BLaER1 treated with 17β-estradiol and CSF1 and Interleukin-3, amounts not matched to agents 10 nM and 100 nM (cell line): Measurements from ENCODE around the gene TNS1.
A peak's percentile ranks its signal among the peaks of the same experiment; 100 is the strongest.

ENCODE experiments used
- H3K27ac ChIP-seq, 11 experiments: shearing (Covaris generic); formaldehyde crosslinking; 2 replicates each; pipeline ENCODE4 v1.8.1; 2022
- H3K27me3 ChIP-seq, 11 experiments: shearing (Covaris generic); formaldehyde crosslinking; 2 replicates each; pipeline ENCODE4 v1.8.1; 2022
- H3K36me3 ChIP-seq, 11 experiments: shearing (Covaris generic); formaldehyde crosslinking; 2 replicates each; pipeline ENCODE4 v1.8.1; 2022
- H3K4me1 ChIP-seq, 10 experiments: shearing (Covaris generic); formaldehyde crosslinking; 2 replicates each; pipeline ENCODE4 v1.8.1; 2022
- H3K4me2 ChIP-seq, 11 experiments: shearing (Covaris generic); formaldehyde crosslinking; 2 replicates each; pipeline ENCODE4 v1.8.1; 2022
- H3K4me3 ChIP-seq, 10 experiments: shearing (Covaris generic); formaldehyde crosslinking; 2 replicates each; pipeline ENCODE4 v1.8.1; 2022
- H3K9ac ChIP-seq, 11 experiments: shearing (Covaris generic); formaldehyde crosslinking; 2 replicates each; pipeline ENCODE4 v1.8.1; 2022
- H3K9me3 ChIP-seq, 11 experiments: shearing (Covaris generic); formaldehyde crosslinking; replicated peaks in 1 of 11; 2 replicates each; pipeline ENCODE4 v1.8.1; 2022
- H4K20me1 ChIP-seq, 11 experiments: shearing (Covaris generic); formaldehyde crosslinking; 2 replicates each; pipeline ENCODE4 v1.8.1; 2022
- Cebpa-rat ChIP-seq, 11 experiments: shearing (Covaris generic); IDR thresholded peaks; 2 replicates each; pipeline ENCODE4 v1.8.1; 2022

The TNS1 gene

DNA sequence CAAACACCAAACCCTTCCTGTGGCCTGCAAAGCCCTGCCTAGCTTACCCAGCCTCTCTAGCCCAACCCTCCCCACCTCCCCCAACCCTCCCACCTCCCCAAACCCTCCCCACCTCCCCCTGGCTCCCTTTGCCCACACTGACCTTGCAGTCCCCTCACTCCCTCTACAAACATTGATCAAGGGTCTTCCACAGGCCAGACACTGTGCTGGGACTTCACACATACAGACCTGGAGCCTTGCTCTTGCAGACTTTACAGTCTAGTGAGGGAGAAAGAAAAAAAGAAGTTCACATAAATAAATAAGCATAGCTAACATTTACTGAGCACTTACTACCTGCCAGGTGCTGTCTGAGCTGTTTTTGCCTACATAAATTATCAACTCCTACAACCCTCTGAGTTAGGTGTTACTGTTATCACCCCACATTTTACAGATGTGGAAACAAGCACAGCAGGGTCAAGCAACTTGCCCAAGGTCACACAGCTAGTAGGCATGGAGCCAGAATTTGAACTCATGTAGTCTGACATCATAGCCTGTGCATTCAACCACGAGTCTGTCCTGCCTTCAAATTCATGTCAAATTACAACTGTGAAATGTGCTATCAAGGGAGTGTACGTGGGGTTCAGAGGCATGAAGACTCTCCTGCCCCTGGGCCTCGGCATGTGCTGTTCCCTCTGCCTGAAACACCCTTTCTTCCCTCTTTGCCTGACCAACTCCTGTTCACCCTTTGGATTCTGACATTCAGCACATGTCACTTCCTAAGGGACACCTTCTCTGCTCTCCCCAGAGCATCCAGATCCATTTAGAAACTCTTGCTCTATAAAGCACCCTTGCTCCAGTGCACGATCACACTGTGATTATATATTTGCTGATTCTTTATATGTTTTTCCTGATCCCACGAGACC lies 209.9 kb downstream of the TNS1 start:
- H4K20me1 ChIP-seq: no peaks in the 10 kb centered on the region; a peak in 2 of 22 replicates
- no peaks in the 10 kb centered on the region for H3K36me3 ChIP-seq
- no peak overlapping the region for H3K4me2 ChIP-seq
- no peak overlapping the region for H3K9ac ChIP-seq
- peaks cover 35 to 52% (median 41%) of the 10 kb centered on the region in 10 experiments for H3K4me1 ChIP-seq
- peaks cover 0 to 7% (median 0%) of the 10 kb centered on the region in 11 experiments; a peak in 4 of 22 replicates for H3K9me3 ChIP-seq
- no peak overlapping the region for H3K4me3 ChIP-seq
- H3K27ac ChIP-seq: no peak overlapping the region
- H3K27me3 ChIP-seq: no peaks in the 10 kb centered on the region
- no peak for TF ChIP-seq Cebpa-rat (IDR thresholded peaks at IDR 0.05)

DNA sequence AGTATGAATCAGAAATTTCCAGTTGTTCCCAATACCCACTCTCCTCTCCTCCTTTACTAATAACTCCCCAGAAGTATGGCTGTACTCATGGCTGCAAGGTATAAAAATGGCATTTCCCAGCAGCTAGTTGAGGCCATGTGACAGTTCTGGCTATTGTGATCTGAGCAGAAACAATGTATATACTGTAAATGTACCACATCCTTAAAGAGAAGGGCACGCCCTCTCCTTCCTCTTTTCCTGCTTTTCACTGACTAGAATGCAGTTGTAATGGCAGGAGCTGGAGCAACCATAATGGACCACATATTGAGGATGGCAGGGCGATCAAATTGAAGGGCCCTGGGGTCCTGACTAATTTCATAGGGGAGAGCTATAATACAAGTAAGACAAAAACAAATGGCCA lies 211.2 kb downstream of the TNS1 start:
- peak overlapping the region in 4 of 11 experiments; percentile 90 to 96 (median 92); a peak in 5 of 22 replicates for H3K4me2 ChIP-seq
- TF ChIP-seq Cebpa-rat (IDR thresholded peaks at IDR 0.05): no peak

GRCh38 chr2:217790681-217791392 lies 212.0 kb downstream of the TNS1 start:
- Histone ChIP-seq H3K4me2 (peak overlapping the region; percentile 87 to 99 (median 91)), H3K9me3 (peaks cover 0 to 7% (median 0%) of the 10 kb centered on the region in 11 experiments; a peak in 5 of 22 replicates), H3K27ac (peak overlapping the region in 9 of 11 experiments; percentile 44 to 66 (median 62); a peak in 16 of 22 replicates), H3K4me1 (peaks cover 24 to 35% (median 26%) of the 10 kb centered on the region in 10 experiments), H3K4me3 (peak overlapping the region in 2 of 10 experiments; percentile 49 to 59; a peak in 2 of 20 replicates), H3K36me3 (no peaks in the 10 kb centered on the region), H3K27me3 (no peaks in the 10 kb centered on the region), H4K20me1 (no peaks in the 10 kb centered on the region; a peak in 2 of 22 replicates), H3K9ac (peak overlapping the region in 8 of 11 experiments; percentile 51 to 70 (median 68); a peak in 12 of 22 replicates)
- no peak for TF ChIP-seq Cebpa-rat (IDR thresholded peaks at IDR 0.05)

More for the DNA sequence above, 211.2 kb downstream of the TNS1 start:
- H3K36me3 ChIP-seq: no peaks in the 10 kb centered on the region
- no peak overlapping the region for H3K27ac ChIP-seq
- peaks cover 24 to 39% (median 28%) of the 10 kb centered on the region in 10 experiments for H3K4me1 ChIP-seq
- no peaks in the 10 kb centered on the region for H3K27me3 ChIP-seq
- no peaks in the 10 kb centered on the region; a peak in 2 of 22 replicates for H4K20me1 ChIP-seq
- H3K9me3 ChIP-seq: peaks cover 0 to 7% (median 0%) of the 10 kb centered on the region in 11 experiments; a peak in 5 of 22 replicates
- H3K9ac ChIP-seq: no peak overlapping the region
- H3K4me3 ChIP-seq: no peak overlapping the region

- TF ChIP-seq Cebpa-rat (IDR thresholded peaks at IDR 0.05): no peak
- H3K27ac ChIP-seq: peak overlapping the region; percentile 10 to 66 (median 58); a peak in 20 of 22 replicates
- no peaks in the 10 kb centered on the region; a peak in 2 of 22 replicates for H4K20me1 ChIP-seq
- peaks cover 24 to 38% (median 28%) of the 10 kb centered on the region in 10 experiments for H3K4me1 ChIP-seq
- H3K9me3 ChIP-seq: peaks cover 0 to 7% (median 0%) of the 10 kb centered on the region in 11 experiments; a peak in 5 of 22 replicates
- H3K27me3 ChIP-seq: no peaks in the 10 kb centered on the region
- peak overlapping the region; percentile 37 to 68 (median 57) for H3K4me3 ChIP-seq
- peak overlapping the region; percentile 31 to 70 (median 66) for H3K9ac ChIP-seq
- H3K36me3 ChIP-seq: no peaks in the 10 kb centered on the region
- H3K4me2 ChIP-seq: peak overlapping the region; percentile 87 to 99 (median 91)
Measured at GRCh38 chr2:217790195-217790594, 212.6 kb downstream of the TNS1 start.

DNA sequence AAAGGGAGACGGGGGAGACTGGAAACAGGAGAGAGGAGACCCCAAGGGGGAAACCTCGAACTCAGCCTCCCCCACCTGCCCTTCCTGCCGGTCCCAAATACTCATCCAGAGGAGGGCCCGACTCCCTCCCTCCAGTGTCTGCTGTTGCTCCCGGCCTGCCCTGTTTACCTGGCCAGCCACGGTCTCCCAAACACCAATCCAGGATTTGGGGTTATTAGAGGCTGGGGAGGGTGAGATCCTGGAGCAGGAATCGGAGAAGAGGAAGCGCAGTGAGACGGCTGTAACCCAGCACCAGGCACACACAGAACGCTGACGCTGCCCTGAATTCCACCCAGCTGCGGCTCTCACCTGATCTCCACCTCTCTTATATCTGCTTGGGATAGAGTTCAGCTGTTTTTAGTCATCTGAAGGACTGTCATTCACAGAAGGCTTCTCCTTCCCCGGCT lies 213.0 kb downstream of the TNS1 start:
- H3K4me1 ChIP-seq: peaks cover 24 to 39% (median 28%) of the 10 kb centered on the region in 10 experiments
- peak overlapping the region; percentile 87 to 99 (median 91) for H3K4me2 ChIP-seq
- peak overlapping the region; percentile 10 to 66 (median 58); a peak in 20 of 22 replicates for H3K27ac ChIP-seq
- H3K4me3 ChIP-seq: peak overlapping the region; percentile 37 to 68 (median 57)
- no peak for TF ChIP-seq Cebpa-rat (IDR thresholded peaks at IDR 0.05)
- peaks cover 0 to 7% (median 0%) of the 10 kb centered on the region in 11 experiments; a peak in 5 of 22 replicates for H3K9me3 ChIP-seq
- peak overlapping the region; percentile 31 to 70 (median 66) for H3K9ac ChIP-seq
- H3K27me3 ChIP-seq: no peaks in the 10 kb centered on the region
- H3K36me3 ChIP-seq: no peaks in the 10 kb centered on the region
- H4K20me1 ChIP-seq: no peaks in the 10 kb centered on the region; a peak in 2 of 22 replicates

GRCh38 chr2:217789003-217789735 lies 213.6 kb downstream of the TNS1 start:
- peak overlapping the region; percentile 31 to 70 (median 66); a peak in 21 of 22 replicates for H3K9ac ChIP-seq

GRCh38 chr2:217788669-217789002 lies 214.2 kb downstream of the TNS1 start:
- no peak for TF ChIP-seq Cebpa-rat (IDR thresholded peaks at IDR 0.05)
- Histone ChIP-seq H3K9ac (peak overlapping the region in 4 of 11 experiments; percentile 1 to 69 (median 66); a peak in 3 of 22 replicates), H3K4me2 (peak overlapping the region in 10 of 11 experiments; percentile 87 to 99 (median 91); a peak in 12 of 22 replicates), H3K4me3 (no peak overlapping the region), H4K20me1 (no peaks in the 10 kb centered on the region; a peak in 2 of 22 replicates), H3K4me1 (peaks cover 24 to 39% (median 28%) of the 10 kb centered on the region in 10 experiments), H3K27ac (no peak overlapping the region), H3K27me3 (no peaks in the 10 kb centered on the region), H3K36me3 (no peaks in the 10 kb centered on the region), H3K9me3 (peaks cover 0 to 8% (median 0%) of the 10 kb centered on the region in 11 experiments; a peak in 5 of 22 replicates)

More at GRCh38 chr2:217789003-217789735, 213.6 kb downstream of the TNS1 start:
- Histone ChIP-seq H3K4me1 (peaks cover 24 to 39% (median 28%) of the 10 kb centered on the region in 10 experiments), H3K27me3 (no peaks in the 10 kb centered on the region), H3K36me3 (no peaks in the 10 kb centered on the region), H3K4me3 (peak overlapping the region; percentile 37 to 68 (median 57)), H3K27ac (peak overlapping the region in 9 of 11 experiments; percentile 44 to 66 (median 62); a peak in 14 of 22 replicates), H3K4me2 (peak overlapping the region; percentile 87 to 99 (median 91)), H4K20me1 (no peaks in the 10 kb centered on the region; a peak in 2 of 22 replicates), H3K9me3 (peaks cover 0 to 7% (median 0%) of the 10 kb centered on the region in 11 experiments; a peak in 5 of 22 replicates)
- TF ChIP-seq Cebpa-rat (IDR thresholded peaks at IDR 0.05): no peak
